Measurements from ENCODE around the gene DHRS1.

GRCh38 chr14:24258119-24258518 is 41.5 kb downstream of the DHRS1 start:
- no peak for TF ChIP-seq CTCF (IDR thresholded peaks at IDR 0.05)
- TF ChIP-seq POLR2AphosphoS5 (IDR thresholded peaks at IDR 0.05) = no peak
- no peak for TF ChIP-seq POLR2A (IDR thresholded peaks at IDR 0.05; ENCODE audit: low read depth)
